ENCODE measurements around the gene ATL2.

ATL2 gene

GRCh38 chr2:38406597-38407110 lies 29.6 kb upstream of the ATL2 start:
- no peak for TF ChIP-seq CTCF (conservative IDR thresholded peaks at IDR 0.05; ENCODE audit: low read depth, low read length)

GRCh38 chr2:38405917-38406596 lies 29.0 kb upstream of the ATL2 start:
- no peak overlapping the region for H3K4me3 ChIP-seq (ENCODE audit: low read depth, low read length)
- TF ChIP-seq CTCF (conservative IDR thresholded peaks at IDR 0.05; ENCODE audit: low read depth, low read length) = no peak
- no peak for DNase-seq (ENCODE audit: low read depth)

More at GRCh38 chr2:38406597-38407110, 29.6 kb upstream of the ATL2 start:
- DNase-seq (ENCODE audit: low read depth) = peak; percentile 25
- H3K4me3 ChIP-seq (ENCODE audit: low read depth, low read length) = no peak overlapping the region

- H3K4me3 ChIP-seq (ENCODE audit: low read depth, low read length) = no peak overlapping the region
- no peak for TF ChIP-seq CTCF (conservative IDR thresholded peaks at IDR 0.05; ENCODE audit: low read depth, low read length)
- DNase-seq (ENCODE audit: low read depth) = no peak
These were observed 23.4 kb upstream of the ATL2 start for GRCh38 chr2:38400513-38400912.

GRCh38 chr2:38398739-38399138 lies 21.7 kb upstream of the ATL2 start:
- H3K4me3 ChIP-seq (ENCODE audit: low read depth, low read length) = no peak overlapping the region
- TF ChIP-seq CTCF (conservative IDR thresholded peaks at IDR 0.05; ENCODE audit: low read depth, low read length) = no peak
- DNase-seq (ENCODE audit: low read depth) = no peak

GRCh38 chr2:38394903-38395341 lies 17.8 kb upstream of the ATL2 start:
- H3K4me3 ChIP-seq (ENCODE audit: low read depth, low read length) = no peak overlapping the region
- no peak for DNase-seq (ENCODE audit: low read depth)
- no peak for TF ChIP-seq CTCF (conservative IDR thresholded peaks at IDR 0.05; ENCODE audit: low read depth, low read length)

- H3K4me3 ChIP-seq (ENCODE audit: low read depth, low read length) = no peak overlapping the region
- no peak for DNase-seq (ENCODE audit: low read depth)
- no peak for TF ChIP-seq CTCF (conservative IDR thresholded peaks at IDR 0.05; ENCODE audit: low read depth, low read length)
These were observed 17.0 kb upstream of the ATL2 start for GRCh38 chr2:38394041-38394440.

GRCh38 chr2:38390947-38391346 lies 13.9 kb upstream of the ATL2 start:
- no peak overlapping the region for H3K4me3 ChIP-seq (ENCODE audit: low read depth, low read length)
- TF ChIP-seq CTCF (conservative IDR thresholded peaks at IDR 0.05; ENCODE audit: low read depth, low read length) = no peak
- DNase-seq (ENCODE audit: low read depth) = no peak

Data from choroid plexus epithelial cell (primary cell).